Neural cell (in vitro differentiated cells): ENCODE measurements around the gene RANGAP1. TPM values are rescaled to one million over a fixed set of nuclear protein-coding genes. Genes with fewer than 3 reads are reported as not detected.

Experiments
- H2AFZ ChIP-seq: fragments of 200-600, 300-800 bp; sonication (generic), shearing (Covaris generic); 2 replicates; pipeline ENCODE4 v1.6.0; 2014; ENCODE audit warnings: low read depth, mild to moderate bottlenecking, antibody characterized with exemption, low read length, moderate library complexity
- H3F3A ChIP-seq: fragments of 200-600 bp; shearing (Covaris generic); 2 replicates; pipeline ENCODE4 v1.6.1; 2016; ENCODE audit warnings: mild to moderate bottlenecking, moderate library complexity, mixed read lengths, antibody characterized with exemption, low read length; ENCODE audit not compliant: insufficient read depth, poor library complexity, severe bottlenecking
- H3K27ac ChIP-seq: fragments of 200-600, 300-800 bp; sonication (generic), shearing (Covaris generic); 2 replicates; pipeline ENCODE4 v1.5.1; 2014; ENCODE audit warnings: mild to moderate bottlenecking, low read length, moderate library complexity
- H3K27me3 ChIP-seq: fragments of 300-800, 200-600 bp; sonication (generic), shearing (Covaris generic); 2 replicates; pipeline ENCODE4 v1.6.0; 2014; ENCODE audit warnings: mild to moderate bottlenecking, low read depth, low read length, moderate library complexity; ENCODE audit not compliant: insufficient read depth
- H3K36me3 ChIP-seq: fragments of 300-800, 200-600 bp; sonication (generic), shearing (Covaris generic); 2 replicates; pipeline ENCODE4 v1.5.1; 2014; ENCODE audit warnings: mild to moderate bottlenecking, antibody characterized with exemption, low read length, moderate library complexity; ENCODE audit not compliant: insufficient read depth
- H3K4me2 ChIP-seq: fragments of 300-800, 200-600 bp; sonication (generic), shearing (Covaris generic); 2 replicates; pipeline ENCODE4 v1.6.0; 2014; ENCODE audit warnings: mild to moderate bottlenecking, low read length
- H3K4me3 ChIP-seq: fragments of 300-800, 200-600 bp; sonication (generic), shearing (Covaris generic); 2 replicates; pipeline ENCODE4 v1.5.1; 2014; ENCODE audit warnings: mild to moderate bottlenecking, low read length, moderate library complexity
- H3K79me2 ChIP-seq: fragments of 200-600 bp; shearing (Covaris generic); replicated peaks from 2 replicates; pipeline ENCODE4 v1.6.0; 2014; ENCODE audit warnings: mild to moderate bottlenecking, low read length, moderate library complexity; ENCODE audit not compliant: insufficient read depth
- H3K9ac ChIP-seq: fragments of 300-800, 200-600 bp; sonication (generic), shearing (Covaris generic); 2 replicates; pipeline ENCODE4 v1.6.1; 2016; ENCODE audit warnings: mild to moderate bottlenecking, low read length, mixed read lengths
- H3K9me2 ChIP-seq: fragments of 200-600 bp; shearing (Covaris generic); 2 replicates; pipeline ENCODE4 v1.6.1; 2016; ENCODE audit warnings: mild to moderate bottlenecking, low read length, mixed read lengths; ENCODE audit not compliant: insufficient read depth
- H3K9me3 ChIP-seq: fragments of 200-600, 300-800 bp; sonication (generic), shearing (Covaris generic); 2 replicates; pipeline ENCODE4 v1.6.1; 2016; ENCODE audit warnings: mild to moderate bottlenecking, mixed run types, low read length, moderate library complexity, mixed read lengths
- H4K20me1 ChIP-seq: fragments of 200-600 bp; shearing (Covaris generic); 2 replicates; pipeline ENCODE4 v1.6.1; 2016; ENCODE audit warnings: mild to moderate bottlenecking, mixed run types; ENCODE audit not compliant: insufficient read depth
- EP300 ChIP-seq: fragments of 450-650 bp; conservative IDR thresholded peaks from 2 replicates; pipeline ENCODE4 v1.6.1; 2014; ENCODE audit warnings: antibody characterized with exemption, mild to moderate bottlenecking, moderate library complexity; ENCODE audit not compliant: poor library complexity, severe bottlenecking
- EZH2 ChIP-seq: fragments of 200-600, 300-800 bp; shearing (Covaris generic), sonication (generic); IDR thresholded peaks from 2 replicates; pipeline ENCODE4 v1.6.1; 2014; ENCODE audit warnings: antibody characterized with exemption, low read length, borderline replicate concordance, mild to moderate bottlenecking; ENCODE audit not compliant: insufficient read depth, poor library complexity, severe bottlenecking
- MXI1 ChIP-seq: fragments of 450-650 bp; conservative IDR thresholded peaks from 2 replicates; pipeline ENCODE4 v1.6.1; 2014; ENCODE audit warnings: antibody characterized with exemption, mild to moderate bottlenecking; ENCODE audit not compliant: poor library complexity, severe bottlenecking
- POLR2AphosphoS5 ChIP-seq: IDR thresholded peaks from 2 replicates; pipeline ENCODE4 v1.6.1; 2012
- RAD21 ChIP-seq: fragments of 450-650 bp; conservative IDR thresholded peaks from 2 replicates; pipeline ENCODE4 v1.6.1; 2014; ENCODE audit warnings: antibody characterized with exemption, mild to moderate bottlenecking, moderate library complexity
- SMC3 ChIP-seq: fragments of 450-650 bp; conservative IDR thresholded peaks from 2 replicates; pipeline ENCODE4 v1.6.1; 2014; ENCODE audit warnings: antibody characterized with exemption, mild to moderate bottlenecking, moderate library complexity; ENCODE audit not compliant: poor library complexity
- TAF1 ChIP-seq: IDR thresholded peaks from 2 replicates; pipeline ENCODE4 v1.6.1; 2012; ENCODE audit warnings: low read depth
- polyA plus RNA-seq: library from polyadenylated mRNA; depleted of rRNA; stranded (reverse); fragments of >200 nt; gene quantifications from 2 replicates; pipeline ENCODE4 v1.2.3, GENCODE V29; 2014
- TF ChIP-seq, protein P1 (sequence below): fragments of 450-650 bp; IDR thresholded peaks from 2 replicates; pipeline ENCODE4 v1.5.1; 2014; ENCODE audit warnings: antibody characterized with exemption, mild to moderate bottlenecking, moderate library complexity; ENCODE audit not compliant: poor library complexity, severe bottlenecking
- TF ChIP-seq, protein P2 (sequence below): IDR thresholded peaks from 2 replicates; pipeline ENCODE4 v1.6.1; 2012; ENCODE audit warnings: borderline replicate concordance

The RANGAP1 gene
- polyA plus RNA-seq, 1 donor from 2014 or later = 48.6 TPM

DNA sequence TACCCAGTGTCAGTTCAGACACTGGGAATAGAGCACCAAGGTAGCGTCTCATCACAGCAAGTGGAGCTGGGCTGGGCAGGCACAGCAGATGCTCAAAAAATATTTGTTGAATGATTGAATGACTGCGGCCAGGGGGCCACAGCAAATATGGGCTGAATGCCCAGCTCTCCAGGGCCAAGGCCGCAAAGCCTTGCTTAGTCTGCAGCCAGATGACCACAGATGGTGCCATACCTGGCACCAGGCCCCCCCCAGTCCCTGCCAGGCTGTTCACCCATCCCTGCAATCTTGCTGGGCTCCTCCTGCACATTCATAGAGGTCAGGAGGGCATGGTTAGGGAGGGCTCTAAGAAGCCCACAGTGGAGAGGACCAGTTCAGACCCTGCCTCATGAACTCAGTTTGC lies 48.2 kb upstream of the RANGAP1 start:
- no peak for TF ChIP-seq MXI1
- no peak overlapping the region for H3K27ac ChIP-seq
- no peak overlapping the region for H3K9ac ChIP-seq
- no peaks in the 10 kb centered on the region for H3K9me2 ChIP-seq
- no peaks in the 10 kb centered on the region for H4K20me1 ChIP-seq
- H3K4me3 ChIP-seq = no peak overlapping the region
- no peak overlapping the region for H2AFZ ChIP-seq
- no peaks in the 10 kb centered on the region for H3K27me3 ChIP-seq
- H3K36me3 ChIP-seq = peaks cover 7% of the 10 kb centered on the region
- no peaks in the 10 kb centered on the region for H3F3A ChIP-seq
- H3K4me2 ChIP-seq = no peak overlapping the region
- no peaks in the 10 kb centered on the region for H3K9me3 ChIP-seq
- no peaks in the 10 kb centered on the region for H3K79me2 ChIP-seq

DNA sequence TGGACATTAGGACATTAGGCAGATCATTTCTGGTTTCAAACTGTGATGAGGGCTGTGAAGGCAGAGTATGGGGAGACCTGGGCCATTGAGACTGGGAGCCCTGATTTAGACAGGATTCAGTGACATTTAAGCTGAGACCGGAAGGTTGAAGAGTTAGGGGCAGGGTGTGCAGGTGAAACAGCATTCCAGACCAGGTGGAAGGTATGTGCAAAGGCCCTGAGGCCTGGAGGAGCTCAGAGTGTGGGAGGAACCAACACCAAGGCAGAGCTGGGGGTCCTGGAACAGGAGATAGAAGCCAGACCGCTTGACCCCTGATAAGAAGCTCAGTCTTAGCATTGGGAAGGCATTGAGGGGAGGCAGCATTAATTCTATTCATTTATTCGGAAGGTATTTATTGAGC lies 47.8 kb upstream of the RANGAP1 start:
- Histone ChIP-seq H3F3A (no peaks in the 10 kb centered on the region), H3K79me2 (no peaks in the 10 kb centered on the region), H3K27me3 (no peaks in the 10 kb centered on the region), H3K9me3 (no peaks in the 10 kb centered on the region), H2AFZ (no peak overlapping the region), H4K20me1 (no peaks in the 10 kb centered on the region), H3K36me3 (peaks cover 7% of the 10 kb centered on the region), H3K4me3 (no peak overlapping the region), H3K27ac (no peak overlapping the region), H3K9ac (no peak overlapping the region), H3K4me2 (no peak overlapping the region), H3K9me2 (no peaks in the 10 kb centered on the region)
- TF ChIP-seq, protein P1, sequence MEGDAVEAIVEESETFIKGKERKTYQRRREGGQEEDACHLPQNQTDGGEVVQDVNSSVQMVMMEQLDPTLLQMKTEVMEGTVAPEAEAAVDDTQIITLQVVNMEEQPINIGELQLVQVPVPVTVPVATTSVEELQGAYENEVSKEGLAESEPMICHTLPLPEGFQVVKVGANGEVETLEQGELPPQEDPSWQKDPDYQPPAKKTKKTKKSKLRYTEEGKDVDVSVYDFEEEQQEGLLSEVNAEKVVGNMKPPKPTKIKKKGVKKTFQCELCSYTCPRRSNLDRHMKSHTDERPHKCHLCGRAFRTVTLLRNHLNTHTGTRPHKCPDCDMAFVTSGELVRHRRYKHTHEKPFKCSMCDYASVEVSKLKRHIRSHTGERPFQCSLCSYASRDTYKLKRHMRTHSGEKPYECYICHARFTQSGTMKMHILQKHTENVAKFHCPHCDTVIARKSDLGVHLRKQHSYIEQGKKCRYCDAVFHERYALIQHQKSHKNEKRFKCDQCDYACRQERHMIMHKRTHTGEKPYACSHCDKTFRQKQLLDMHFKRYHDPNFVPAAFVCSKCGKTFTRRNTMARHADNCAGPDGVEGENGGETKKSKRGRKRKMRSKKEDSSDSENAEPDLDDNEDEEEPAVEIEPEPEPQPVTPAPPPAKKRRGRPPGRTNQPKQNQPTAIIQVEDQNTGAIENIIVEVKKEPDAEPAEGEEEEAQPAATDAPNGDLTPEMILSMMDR = no peak
- TF ChIP-seq MXI1 (no peak), POLR2AphosphoS5 (no peak), EP300 (no peak), RAD21 (no peak)

DNA sequence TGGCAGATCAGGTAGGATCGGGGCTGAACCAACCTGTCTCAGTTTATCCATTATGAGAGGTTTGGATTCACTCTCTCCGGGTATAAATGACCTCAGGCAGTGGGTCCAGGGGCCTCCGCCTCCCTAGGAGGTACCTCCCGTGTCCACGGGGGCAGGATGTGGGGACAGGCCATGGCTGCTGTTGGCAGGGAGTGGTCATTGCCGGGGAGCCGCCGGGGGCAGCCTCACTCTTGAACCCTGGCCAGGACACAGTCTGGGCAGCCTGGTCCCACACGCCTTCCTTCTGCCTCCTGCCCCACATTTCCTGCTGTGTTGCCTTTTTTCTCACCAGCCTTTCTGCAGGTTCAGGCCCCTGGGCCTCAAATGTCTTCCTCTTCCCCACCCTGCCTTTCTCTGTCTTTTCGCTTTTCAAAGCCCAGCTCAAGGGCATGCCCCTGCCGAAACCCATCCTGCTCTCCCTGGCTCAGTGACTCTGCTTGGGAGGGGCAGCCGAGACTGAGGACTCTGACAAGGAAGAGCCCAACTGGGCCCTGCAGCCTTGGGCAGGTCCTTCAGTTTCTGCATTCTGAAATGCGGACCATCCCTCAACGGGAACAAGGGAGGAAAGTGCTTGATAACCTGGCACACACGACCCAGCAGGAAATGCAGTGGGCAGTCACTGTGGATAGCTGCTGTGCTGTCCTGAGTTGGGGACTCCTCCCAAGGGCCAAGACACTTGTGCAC lies 46.4 kb upstream of the RANGAP1 start:
- no peak overlapping the region for H3K9ac ChIP-seq
- no peak overlapping the region for H3K4me2 ChIP-seq
- H3F3A ChIP-seq = no peaks in the 10 kb centered on the region
- no peak overlapping the region for H2AFZ ChIP-seq
- no peaks in the 10 kb centered on the region for H3K9me2 ChIP-seq
- peaks cover 7% of the 10 kb centered on the region for H3K36me3 ChIP-seq
- H3K27ac ChIP-seq = no peak overlapping the region
- no peaks in the 10 kb centered on the region for H3K79me2 ChIP-seq
- H4K20me1 ChIP-seq = no peaks in the 10 kb centered on the region
- TF ChIP-seq, protein P1 = no peak
- TF ChIP-seq EZH2 = no peak
- no peak for TF ChIP-seq TAF1
- no peak for TF ChIP-seq SMC3
- TF ChIP-seq RAD21 = no peak
- TF ChIP-seq POLR2AphosphoS5 = no peak
- TF ChIP-seq MXI1 = no peak
- TF ChIP-seq, protein P2, sequence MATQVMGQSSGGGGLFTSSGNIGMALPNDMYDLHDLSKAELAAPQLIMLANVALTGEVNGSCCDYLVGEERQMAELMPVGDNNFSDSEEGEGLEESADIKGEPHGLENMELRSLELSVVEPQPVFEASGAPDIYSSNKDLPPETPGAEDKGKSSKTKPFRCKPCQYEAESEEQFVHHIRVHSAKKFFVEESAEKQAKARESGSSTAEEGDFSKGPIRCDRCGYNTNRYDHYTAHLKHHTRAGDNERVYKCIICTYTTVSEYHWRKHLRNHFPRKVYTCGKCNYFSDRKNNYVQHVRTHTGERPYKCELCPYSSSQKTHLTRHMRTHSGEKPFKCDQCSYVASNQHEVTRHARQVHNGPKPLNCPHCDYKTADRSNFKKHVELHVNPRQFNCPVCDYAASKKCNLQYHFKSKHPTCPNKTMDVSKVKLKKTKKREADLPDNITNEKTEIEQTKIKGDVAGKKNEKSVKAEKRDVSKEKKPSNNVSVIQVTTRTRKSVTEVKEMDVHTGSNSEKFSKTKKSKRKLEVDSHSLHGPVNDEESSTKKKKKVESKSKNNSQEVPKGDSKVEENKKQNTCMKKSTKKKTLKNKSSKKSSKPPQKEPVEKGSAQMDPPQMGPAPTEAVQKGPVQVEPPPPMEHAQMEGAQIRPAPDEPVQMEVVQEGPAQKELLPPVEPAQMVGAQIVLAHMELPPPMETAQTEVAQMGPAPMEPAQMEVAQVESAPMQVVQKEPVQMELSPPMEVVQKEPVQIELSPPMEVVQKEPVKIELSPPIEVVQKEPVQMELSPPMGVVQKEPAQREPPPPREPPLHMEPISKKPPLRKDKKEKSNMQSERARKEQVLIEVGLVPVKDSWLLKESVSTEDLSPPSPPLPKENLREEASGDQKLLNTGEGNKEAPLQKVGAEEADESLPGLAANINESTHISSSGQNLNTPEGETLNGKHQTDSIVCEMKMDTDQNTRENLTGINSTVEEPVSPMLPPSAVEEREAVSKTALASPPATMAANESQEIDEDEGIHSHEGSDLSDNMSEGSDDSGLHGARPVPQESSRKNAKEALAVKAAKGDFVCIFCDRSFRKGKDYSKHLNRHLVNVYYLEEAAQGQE = no peak
- TF ChIP-seq EP300 = no peak
- no peak overlapping the region for H3K4me3 ChIP-seq
- H3K9me3 ChIP-seq = no peaks in the 10 kb centered on the region
- H3K27me3 ChIP-seq = no peaks in the 10 kb centered on the region
